HUES48 (cell line): ENCODE data around the gene RCN1.

Experiments used
- H3K27ac ChIP-seq: one replicate; pipeline ENCODE4 v1.7.0; 2013; ENCODE audit warnings: low read depth, low read length, inconsistent platforms
- H3K27me3 ChIP-seq: 2 replicates; pipeline ENCODE4 v1.6.1; 2013; ENCODE audit warnings: mild to moderate bottlenecking, low read length; ENCODE audit not compliant: control insufficient read depth, insufficient read depth
- H3K36me3 ChIP-seq: 2 replicates; pipeline ENCODE4 v1.6.1; 2013; ENCODE audit warnings: low read length; ENCODE audit not compliant: control insufficient read depth, insufficient read depth
- H3K4me1 ChIP-seq: 2 replicates; pipeline ENCODE4 v1.6.1; 2013; ENCODE audit warnings: mild to moderate bottlenecking, low read length; ENCODE audit not compliant: control insufficient read depth, insufficient read depth
- H3K4me3 ChIP-seq: 2 replicates; pipeline ENCODE4 v1.5.1; 2013; ENCODE audit warnings: mild to moderate bottlenecking, low read depth, low read length
- H3K9ac ChIP-seq: 2 replicates; pipeline ENCODE4 v1.6.1; 2013; ENCODE audit warnings: mild to moderate bottlenecking, low read depth, low read length, moderate library complexity
- H3K9me3 ChIP-seq: 2 replicates; pipeline ENCODE4 v1.6.1; 2013; ENCODE audit warnings: low read length; ENCODE audit not compliant: control insufficient read depth, insufficient read depth

Gene RCN1

GRCh38 chr11:32138902-32139301, 48.0 kb downstream of the RCN1 start:
- no peaks in the 10 kb centered on the region for H3K36me3 ChIP-seq
- no peaks in the 10 kb centered on the region for H3K27me3 ChIP-seq
- H3K4me3 ChIP-seq, result no peak overlapping the region
- no peak overlapping the region for H3K9ac ChIP-seq
- H3K4me1 ChIP-seq, result no peaks in the 10 kb centered on the region
- no peaks in the 10 kb centered on the region for H3K9me3 ChIP-seq
- H3K27ac ChIP-seq, result no peak overlapping the region

GRCh38 chr11:32139896-32140520, 49.1 kb downstream of the RCN1 start:
- no peak overlapping the region for H3K9ac ChIP-seq
- H3K27ac ChIP-seq, result no peak overlapping the region
- H3K9me3 ChIP-seq, result no peaks in the 10 kb centered on the region
- no peaks in the 10 kb centered on the region for H3K36me3 ChIP-seq
- no peaks in the 10 kb centered on the region for H3K4me1 ChIP-seq
- no peaks in the 10 kb centered on the region for H3K27me3 ChIP-seq
- no peak overlapping the region for H3K4me3 ChIP-seq

- Histone ChIP-seq H3K4me1 (no peaks in the 10 kb centered on the region), H3K9ac (no peak overlapping the region), H3K27ac (no peak overlapping the region), H3K4me3 (no peak overlapping the region), H3K36me3 (no peaks in the 10 kb centered on the region), H3K9me3 (no peaks in the 10 kb centered on the region), H3K27me3 (no peaks in the 10 kb centered on the region)
Measured at GRCh38 chr11:32141745-32142546, 51.1 kb downstream of the RCN1 start.

GRCh38 chr11:32143378-32143777, 52.5 kb downstream of the RCN1 start:
- Histone ChIP-seq H3K4me1 (no peaks in the 10 kb centered on the region), H3K27ac (no peak overlapping the region), H3K9me3 (no peaks in the 10 kb centered on the region), H3K36me3 (no peaks in the 10 kb centered on the region), H3K27me3 (no peaks in the 10 kb centered on the region), H3K9ac (no peak overlapping the region), H3K4me3 (no peak overlapping the region)

- Histone ChIP-seq H3K27me3 (no peaks in the 10 kb centered on the region), H3K9me3 (no peaks in the 10 kb centered on the region), H3K4me1 (no peaks in the 10 kb centered on the region), H3K9ac (no peak overlapping the region), H3K36me3 (no peaks in the 10 kb centered on the region), H3K4me3 (no peak overlapping the region), H3K27ac (no peak overlapping the region)
Measured at GRCh38 chr11:32145282-32145681, 54.4 kb downstream of the RCN1 start.

GRCh38 chr11:32148895-32149294, 58.0 kb downstream of the RCN1 start:
- H3K36me3 ChIP-seq, result no peaks in the 10 kb centered on the region
- H3K4me1 ChIP-seq, result no peaks in the 10 kb centered on the region
- H3K4me3 ChIP-seq, result no peak overlapping the region
- H3K27ac ChIP-seq, result no peak overlapping the region
- H3K27me3 ChIP-seq, result no peaks in the 10 kb centered on the region
- H3K9ac ChIP-seq, result no peak overlapping the region
- H3K9me3 ChIP-seq, result no peaks in the 10 kb centered on the region

- Histone ChIP-seq H3K9me3 (no peaks in the 10 kb centered on the region), H3K4me1 (no peaks in the 10 kb centered on the region), H3K4me3 (no peak overlapping the region), H3K9ac (no peak overlapping the region), H3K27me3 (no peaks in the 10 kb centered on the region), H3K36me3 (no peaks in the 10 kb centered on the region), H3K27ac (no peak overlapping the region)
Measured at GRCh38 chr11:32149748-32150147, 58.9 kb downstream of the RCN1 start.

- Histone ChIP-seq H3K9ac (no peak overlapping the region), H3K27ac (no peak overlapping the region), H3K36me3 (no peaks in the 10 kb centered on the region), H3K4me1 (no peaks in the 10 kb centered on the region), H3K4me3 (no peak overlapping the region), H3K27me3 (no peaks in the 10 kb centered on the region), H3K9me3 (no peaks in the 10 kb centered on the region)
Measured at GRCh38 chr11:32151027-32151426, 60.2 kb downstream of the RCN1 start.

GRCh38 chr11:32152216-32152615, 61.3 kb downstream of the RCN1 start:
- Histone ChIP-seq H3K36me3 (no peaks in the 10 kb centered on the region), H3K27me3 (no peaks in the 10 kb centered on the region), H3K27ac (no peak overlapping the region), H3K4me3 (no peak overlapping the region), H3K9me3 (no peaks in the 10 kb centered on the region), H3K4me1 (no peaks in the 10 kb centered on the region), H3K9ac (no peak overlapping the region)

- no peak overlapping the region for H3K4me3 ChIP-seq
- no peaks in the 10 kb centered on the region for H3K27me3 ChIP-seq
- H3K36me3 ChIP-seq, result no peaks in the 10 kb centered on the region
- H3K4me1 ChIP-seq, result no peaks in the 10 kb centered on the region
- no peak overlapping the region for H3K9ac ChIP-seq
- H3K27ac ChIP-seq, result no peak overlapping the region
- H3K9me3 ChIP-seq, result no peaks in the 10 kb centered on the region
Measured at GRCh38 chr11:32152821-32153220, 61.9 kb downstream of the RCN1 start.

GRCh38 chr11:32153747-32154146, 62.9 kb downstream of the RCN1 start:
- no peak overlapping the region for H3K9ac ChIP-seq
- no peak overlapping the region for H3K27ac ChIP-seq

More at GRCh38 chr11:32153747-32154146, 62.9 kb downstream of the RCN1 start:
- H3K9me3 ChIP-seq, result no peaks in the 10 kb centered on the region
- no peaks in the 10 kb centered on the region for H3K27me3 ChIP-seq
- no peaks in the 10 kb centered on the region for H3K36me3 ChIP-seq
- H3K4me1 ChIP-seq, result no peaks in the 10 kb centered on the region
- no peak overlapping the region for H3K4me3 ChIP-seq
